Smooth muscle cell of the brain vasculature (primary cell): ENCODE data around the gene MAPK8IP3.
A peak's percentile ranks its signal among the peaks of the same experiment; 100 is the strongest.

Experiments used
- DNase-seq: peaks from one replicate; pipeline ENCODE4 v3.0.0-alpha.2; 2012; ENCODE audit warnings: low read depth, low spot score

The MAPK8IP3 gene

GRCh38 chr16:1812732-1813163 is 106.8 kb downstream of the MAPK8IP3 start:
- DNase-seq, result peak; percentile 20

- no peak for DNase-seq
Measured at GRCh38 chr16:1815461-1815860, 109.5 kb downstream of the MAPK8IP3 start.

- no peak for DNase-seq
Measured at GRCh38 chr16:1816396-1817275, 110.6 kb downstream of the MAPK8IP3 start.

- no peak for DNase-seq
Measured at GRCh38 chr16:1817276-1817589, 111.2 kb downstream of the MAPK8IP3 start.

- DNase-seq, result no peak
Measured at GRCh38 chr16:1817716-1818115, 111.7 kb downstream of the MAPK8IP3 start.

- DNase-seq, result no peak
Measured at GRCh38 chr16:1818204-1818872, 112.3 kb downstream of the MAPK8IP3 start.

- DNase-seq, result no peak
Measured at GRCh38 chr16:1818873-1819525, 113.0 kb downstream of the MAPK8IP3 start.

- no peak for DNase-seq
Measured at GRCh38 chr16:1819611-1820010, 113.6 kb downstream of the MAPK8IP3 start.
